ENCODE results near the gene PTK7.

GRCh38 chr6:43127180-43127579, 51.1 kb downstream of the PTK7 start:
- TF ChIP-seq ATF2 (CRISPR knock-in tag; IDR thresholded peaks at IDR 0.05; ENCODE audit: borderline replicate concordance, low read depth): no peak
- no peak for TF ChIP-seq CTCF (IDR thresholded peaks at IDR 0.05)

Measured in WTC11 (cell line).